GM18502 (cell line): ENCODE data around the gene MIEF1.
"Not testable (repeated sequence)": the region's sequence is repeated elsewhere in the genome, so short reads cannot be mapped to it uniquely, and the experiment has no call there.

Experiments used
- ATAC-seq: cut with Tn5 transposase; IDR thresholded peaks from one replicate; pipeline ENCODE4 v1.9.1; 2021; ENCODE audit warnings: mild to moderate bottlenecking; ENCODE audit not compliant: unreplicated experiment, poor library complexity

The MIEF1 gene

GRCh38 chr22:39511226-39511625 is 9.1 kb downstream of the MIEF1 start:
- ATAC-seq: no peak

GRCh38 chr22:39512026-39512425 is 9.9 kb downstream of the MIEF1 start:
- ATAC-seq: no peak

GRCh38 chr22:39513791-39514190 is 11.7 kb downstream of the MIEF1 start:
- no peak for ATAC-seq

GRCh38 chr22:39514373-39514973 is 12.4 kb downstream of the MIEF1 start:
- ATAC-seq: no peak

GRCh38 chr22:39515266-39516050 is 13.4 kb downstream of the MIEF1 start:
- no peak for ATAC-seq

GRCh38 chr22:39517470-39517869 is 15.4 kb downstream of the MIEF1 start:
- ATAC-seq: no peak

GRCh38 chr22:39518144-39518786 is 16.2 kb downstream of the MIEF1 start:
- ATAC-seq: no peak

- ATAC-seq: no peak
Measured at GRCh38 chr22:39518996-39519680, 17.0 kb downstream of the MIEF1 start.

- ATAC-seq: peak; percentile 76
Measured at GRCh38 chr22:39519681-39520225, 17.7 kb downstream of the MIEF1 start.

GRCh38 chr22:39520226-39521105 is 18.4 kb downstream of the MIEF1 start, which contains the start of gene ATF4:
ATF4 (plus strand) TSS chr22:39520562; CDS start chr22:39521446, 884 bp downstream.
- ATAC-seq: peak; percentile 50

GRCh38 chr22:39521106-39521885 is 19.2 kb downstream of the MIEF1 start:
- not testable (repeated sequence) for ATAC-seq

GRCh38 chr22:39522091-39522490 is 20.0 kb downstream of the MIEF1 start:
- not testable (repeated sequence) for ATAC-seq

GRCh38 chr22:39522567-39523300 is 20.6 kb downstream of the MIEF1 start:
- ATAC-seq: no peak

GRCh38 chr22:39524089-39524752 is 22.1 kb downstream of the MIEF1 start:
- no peak for ATAC-seq

- ATAC-seq: no peak
Measured at GRCh38 chr22:39524753-39525657, 22.9 kb downstream of the MIEF1 start.

- ATAC-seq: no peak
Measured at GRCh38 chr22:39525658-39525975, 23.5 kb downstream of the MIEF1 start.

- no peak for ATAC-seq
Measured at GRCh38 chr22:39526736-39527171, 24.7 kb downstream of the MIEF1 start.
